SK-N-SH treated with all-trans-retinoic acid at 6 μM for 48 hours (cell line): ENCODE data around the gene NCKAP5.

ENCODE experiments used
- ATAC-seq: fragments of 200-7000 bp; cut with Tn5 transposase; 3 replicates; pipeline ENCODE4 v1.9.1; 2020; ENCODE audit warnings: mild to moderate bottlenecking, moderate library complexity
- ARNTL ChIP-seq: fragments of 450-650 bp; formaldehyde crosslinking; IDR thresholded peaks from 2 replicates; pipeline ENCODE4 v1.5.0; 2020; ENCODE audit warnings: low read depth, mild to moderate bottlenecking, moderate library complexity, borderline replicate concordance
- BACH2 ChIP-seq: fragments of 250-450 bp; sonication (Bioruptor Pico); IDR thresholded peaks from 2 replicates; pipeline ENCODE4 v1.9.0; 2021; ENCODE audit warnings: mild to moderate bottlenecking, borderline replicate concordance
- CREB5 ChIP-seq: fragments of 250-450 bp; sonication (Bioruptor Pico); IDR thresholded peaks from 2 replicates; pipeline ENCODE4 v1.5.1; 2020; ENCODE audit warnings: low read depth, mild to moderate bottlenecking, moderate library complexity
- CSDC2 ChIP-seq: fragments of 250-450 bp; sonication (Bioruptor Pico); IDR thresholded peaks from 2 replicates; pipeline ENCODE4 v1.5.0; 2020; ENCODE audit warnings: mild to moderate bottlenecking, moderate library complexity
- CSRNP3 ChIP-seq: fragments of 250-450 bp; sonication (Bioruptor Pico); IDR thresholded peaks from 2 replicates; pipeline ENCODE4 v1.5.1; 2021; ENCODE audit warnings: mild to moderate bottlenecking, moderate library complexity
- ESRRG ChIP-seq: fragments of 250-450 bp; sonication (Bioruptor Pico); IDR thresholded peaks from 2 replicates; pipeline ENCODE4 v1.6.1; 2021; ENCODE audit warnings: mild to moderate bottlenecking
- GLIS3 ChIP-seq: fragments of 250-450 bp; sonication (Bioruptor Pico); IDR thresholded peaks from 2 replicates; pipeline ENCODE4 v1.5.0; 2020; ENCODE audit warnings: mild to moderate bottlenecking, moderate library complexity
- ISL1 ChIP-seq: fragments of 250-450 bp; sonication (Bioruptor Pico); IDR thresholded peaks from 2 replicates; pipeline ENCODE4 v2.1.2; 2022; ENCODE audit warnings: mild to moderate bottlenecking, moderate library complexity
- OSR1 ChIP-seq: fragments of 250-450 bp; sonication (Bioruptor Pico); IDR thresholded peaks from 2 replicates; pipeline ENCODE4 v1.8.0; 2022; ENCODE audit warnings: moderate library complexity, mild to moderate bottlenecking, inconsistent platforms
- POU6F1 ChIP-seq: fragments of 250-450 bp; sonication (Bioruptor Pico); IDR thresholded peaks from 2 replicates; pipeline ENCODE4 v1.8.0; 2021; ENCODE audit warnings: low read depth, mild to moderate bottlenecking, moderate library complexity, borderline replicate concordance
- PPARA ChIP-seq: fragments of 250-450 bp; sonication (Bioruptor Pico); IDR thresholded peaks from 2 replicates; pipeline ENCODE4 v1.5.0; 2020; ENCODE audit warnings: mild to moderate bottlenecking, borderline replicate concordance
- RARB ChIP-seq: fragments of 250-450 bp; sonication (Bioruptor Pico); IDR thresholded peaks from 2 replicates; pipeline ENCODE4 v1.8.0; 2021; ENCODE audit warnings: mild to moderate bottlenecking, moderate library complexity
- TCF4 ChIP-seq: fragments of 250-450 bp; sonication (Bioruptor Pico); IDR thresholded peaks from 2 replicates; pipeline ENCODE4 v1.8.0; 2021; ENCODE audit warnings: mild to moderate bottlenecking, moderate library complexity, borderline replicate concordance
- TOX ChIP-seq: fragments of 250-450 bp; sonication (Bioruptor Pico); IDR thresholded peaks from 2 replicates; pipeline ENCODE4 v1.8.0; 2021; ENCODE audit warnings: mild to moderate bottlenecking, moderate library complexity, borderline replicate concordance
- TSHZ2 ChIP-seq: fragments of 250-450 bp; sonication (Bioruptor Pico); IDR thresholded peaks from 2 replicates; pipeline ENCODE4 v1.5.0; 2020; ENCODE audit warnings: mild to moderate bottlenecking, moderate library complexity
- ZC3H10 ChIP-seq: fragments of 250-450 bp; sonication (Bioruptor Pico); IDR thresholded peaks from 2 replicates; pipeline ENCODE4 v1.5.1; 2021; ENCODE audit warnings: mild to moderate bottlenecking, moderate library complexity
- ZFP3 ChIP-seq: fragments of 250-450 bp; sonication (Bioruptor Pico); IDR thresholded peaks from 2 replicates; pipeline ENCODE4 v1.5.0; 2020; ENCODE audit warnings: mild to moderate bottlenecking, moderate library complexity
- ZFP30 ChIP-seq: fragments of 450-650 bp; formaldehyde crosslinking; IDR thresholded peaks from 2 replicates; pipeline ENCODE4 v1.5.0; 2022; ENCODE audit warnings: mild to moderate bottlenecking, moderate library complexity
- ZNF565 ChIP-seq: fragments of 450-650 bp; formaldehyde crosslinking; conservative IDR thresholded peaks from 2 replicates; pipeline ENCODE4 v1.5.0; 2020; ENCODE audit warnings: low read depth, mild to moderate bottlenecking, moderate library complexity

Gene NCKAP5

GRCh38 chr2:133344849-133345248 lies 223.4 kb downstream of the NCKAP5 start (continued):
- TF ChIP-seq CREB5 (CRISPR knock-in tag) (no peak), ESRRG (CRISPR knock-in tag) (no peak), CSRNP3 (CRISPR knock-in tag) (no peak), TCF4 (CRISPR knock-in tag) (no peak), GLIS3 (CRISPR knock-in tag) (no peak), ZC3H10 (CRISPR knock-in tag) (no peak), ZFP30 (CRISPR knock-in tag) (no peak), BACH2 (CRISPR knock-in tag) (no peak), ISL1 (no peak), ARNTL (CRISPR knock-in tag) (no peak)

- TF ChIP-seq CSDC2 (CRISPR knock-in tag) = no peak
- TF ChIP-seq CSRNP3 (CRISPR knock-in tag) = no peak
- no peak for TF ChIP-seq ZNF565
- TF ChIP-seq PPARA (CRISPR knock-in tag) = no peak
- TF ChIP-seq POU6F1 (CRISPR knock-in tag) = no peak
- TF ChIP-seq TOX (CRISPR knock-in tag) = no peak
- TF ChIP-seq GLIS3 (CRISPR knock-in tag) = no peak
- TF ChIP-seq CREB5 (CRISPR knock-in tag) = no peak
- TF ChIP-seq ARNTL (CRISPR knock-in tag) = no peak
- no peak for TF ChIP-seq ZFP3 (CRISPR knock-in tag)
- no peak for TF ChIP-seq TSHZ2
- TF ChIP-seq ZC3H10 (CRISPR knock-in tag) = no peak
- no peak for TF ChIP-seq ISL1
- TF ChIP-seq, all 23 proteins: peak for 0
- no peak for ATAC-seq
Measured at GRCh38 chr2:133343018-133343352, 225.3 kb downstream of the NCKAP5 start.

GRCh38 chr2:133342286-133343017 lies 225.8 kb downstream of the NCKAP5 start:
- no peak for ATAC-seq
- TF ChIP-seq ZFP3 (CRISPR knock-in tag) (no peak), ZNF565 (no peak), CSDC2 (CRISPR knock-in tag) (no peak), ZFP30 (CRISPR knock-in tag) (no peak), CSRNP3 (CRISPR knock-in tag) (no peak), RARB (CRISPR knock-in tag) (no peak), OSR1 (CRISPR knock-in tag) (no peak), CREB5 (CRISPR knock-in tag) (no peak), ESRRG (CRISPR knock-in tag) (no peak), PPARA (CRISPR knock-in tag) (no peak), TSHZ2 (no peak), ZC3H10 (CRISPR knock-in tag) (no peak)
